K562 (cell line): Measurements from ENCODE around the gene SORCS1. TPM values are rescaled to one million over a fixed set of nuclear protein-coding genes. Genes with fewer than 3 reads are reported as not detected.

Experiments
- ATAC-seq: fragments of 200-7000 bp; cut with Tn5 transposase; 3 replicates; pipeline ENCODE4 v1.9.1; 2020; ENCODE audit warnings: moderate library complexity
- BruUV-seq: library from RNA; stranded (reverse); fragments of 400-500 nt; replicated peaks from 2 replicates; lab custom pipeline; 2021; lab: Mats Ljungman, UMichigan
- CTCF ChIA-PET: fragments of 300-600 bp; formaldehyde crosslinking; extraction: SDS; loops from one replicate; lab custom pipeline; 2021; ENCODE audit warnings: low intra/inter-chr PET ratio; lab: Yijun Ruan, JAX
- POLR2A ChIA-PET: fragments of 300-600, 350-650 bp; sonication (Branson Sonifier 250); formaldehyde crosslinking; extraction: SDS; loops from one replicate; lab custom pipeline; 2021; ENCODE audit warnings: antibody characterized with exemption, inconsistent platforms; lab: Yijun Ruan, JAX
- DNase-seq, 4 experiments: peaks; one replicate each; pipeline versions ENCODE4 v3.0.0 to v3.0.0-alpha.2; 2011 to 2018; ENCODE audit warnings: low spot score in 3 of 4, mixed read lengths in 3 of 4; ENCODE audit errors: extremely low read depth in 1 of 4
- FAIRE-seq: peaks from 2 replicates; lab custom pipeline; 2011; peaks lifted over from hg19 to GRCh38; lab: Jason Lieb, UNC
- H2AFZ ChIP-seq: 2 replicates; pipeline ENCODE4 v1.6.0; 2011; ENCODE audit warnings: low read depth, low read length, control low read depth, inconsistent platforms
- H3K27ac ChIP-seq: fragments of 200-600 bp; 3 replicates; pipeline ENCODE4 v1.8.0; 2011; ENCODE audit warnings: low read depth, mild to moderate bottlenecking, control low read depth, inconsistent platforms, low read length, moderate library complexity, mixed read lengths; ENCODE audit errors: extremely low read depth
- H3K27me3 ChIP-seq, 2 experiments: fragments of 300-600 bp in 1 of 2; 2 replicates in 1 of 2; 3 replicates in 1 of 2; pipeline versions ENCODE4 v1.6.0 to v1.8.0; 2011; ENCODE audit warnings: inconsistent platforms in 2 of 2, low read length in 2 of 2, mild to moderate bottlenecking in 1 of 2, mixed read lengths in 1 of 2, moderate library complexity in 1 of 2; ENCODE audit not compliant: control insufficient read depth in 2 of 2, insufficient read depth in 2 of 2
- H3K36me3 ChIP-seq: fragments of 300-600 bp; 3 replicates; pipeline ENCODE4 v1.8.0; 2011; ENCODE audit warnings: mild to moderate bottlenecking, low read length, inconsistent platforms; ENCODE audit not compliant: control insufficient read depth, insufficient read depth
- H3K4me1 ChIP-seq, 2 experiments: fragments of 200-600 bp in 1 of 2; replicated peaks in 1 of 2; 2 replicates in 1 of 2; 3 replicates in 1 of 2; pipeline versions ENCODE4 v1.5.1 to v1.8.0; 2011; ENCODE audit warnings: inconsistent platforms in 2 of 2, low read length in 2 of 2, mild to moderate bottlenecking in 1 of 2, mixed read lengths in 1 of 2, moderate library complexity in 1 of 2; ENCODE audit not compliant: control insufficient read depth in 2 of 2, insufficient read depth in 2 of 2
- H3K4me2 ChIP-seq: 2 replicates; pipeline ENCODE4 v1.6.1; 2011; ENCODE audit warnings: low read length, control low read depth, inconsistent platforms, mixed read lengths; ENCODE audit not compliant: insufficient read depth
- H3K4me3 ChIP-seq: fragments of 200-600 bp; sonication (generic), shearing (Covaris generic); 2 replicates; pipeline ENCODE4 v1.5.1; 2016; ENCODE audit warnings: control low read depth, inconsistent platforms
- H3K79me2 ChIP-seq: fragments of 200-600 bp; 3 replicates; pipeline ENCODE4 v1.8.0; 2011; ENCODE audit warnings: low read length, inconsistent platforms; ENCODE audit not compliant: control insufficient read depth, insufficient read depth
- H3K9ac ChIP-seq, 2 experiments: 2 replicates each; pipeline versions ENCODE4 v1.6.0 to v1.6.1; 2011; ENCODE audit warnings: low read depth in 2 of 2, low read length in 2 of 2, control low read depth in 1 of 2, inconsistent platforms in 1 of 2, mild to moderate bottlenecking in 1 of 2, mixed read lengths in 1 of 2; ENCODE audit not compliant: insufficient read depth in 1 of 2
- H3K9me1 ChIP-seq: one replicate; pipeline ENCODE4 v1.6.0; 2011; ENCODE audit warnings: inconsistent platforms, mild to moderate bottlenecking, low read length, moderate library complexity; ENCODE audit not compliant: control insufficient read depth, insufficient read depth
- H3K9me3 ChIP-seq: replicated peaks from 2 replicates; pipeline ENCODE4 v1.5.1; 2011; ENCODE audit warnings: low read depth, low read length, inconsistent platforms; ENCODE audit not compliant: control insufficient read depth, insufficient read depth
- H4K20me1 ChIP-seq: replicated peaks from 2 replicates; pipeline ENCODE4 v1.6.1; 2011; ENCODE audit warnings: low read length, inconsistent platforms, mixed read lengths; ENCODE audit not compliant: control insufficient read depth, insufficient read depth
- ATF1 ChIP-seq, 2 experiments: fragments of 450-650 bp in 1 of 2; IDR thresholded peaks; 2 replicates each; pipeline ENCODE4 v1.6.1; 2016; ENCODE audit warnings: missing compliant biosample characterization in 1 of 2, missing genetic modification characterization in 1 of 2
- CAMTA2 ChIP-seq: fragments of 250-450 bp; sonication (Bioruptor Pico); conservative IDR thresholded peaks from 2 replicates; pipeline ENCODE4 v1.5.1; 2022
- CXXC5 ChIP-seq: fragments of 250-450 bp; sonication (Bioruptor Pico); IDR thresholded peaks from 2 replicates; pipeline ENCODE4 v1.8.0; 2022; ENCODE audit warnings: inconsistent platforms, mild to moderate bottlenecking, moderate library complexity
- DMBX1 ChIP-seq: fragments of 250-450 bp; sonication (Bioruptor Pico); IDR thresholded peaks from 2 replicates; pipeline ENCODE4 v1.8.0; 2022; ENCODE audit warnings: inconsistent platforms, mild to moderate bottlenecking, moderate library complexity, borderline replicate concordance
- GATAD2A ChIP-seq: fragments of 450-650 bp; IDR thresholded peaks from 2 replicates; pipeline ENCODE4 v1.6.1; 2017
- MBD2 ChIP-seq: sonication (generic); IDR thresholded peaks from 2 replicates; pipeline ENCODE4 v1.6.1; 2016; ENCODE audit warnings: low read depth, borderline replicate concordance
- MCM3 ChIP-seq: fragments of 450-650 bp; IDR thresholded peaks from 2 replicates; pipeline ENCODE4 v1.6.1; 2016
- NCOA1 ChIP-seq: fragments of 450-650 bp; IDR thresholded peaks from 2 replicates; pipeline ENCODE4 v1.6.1; 2016; ENCODE audit warnings: low read depth
- POLR2H ChIP-seq: IDR thresholded peaks from 2 replicates; pipeline ENCODE4 v1.6.1; 2016; ENCODE audit warnings: missing genetic modification characterization, low read depth, mild to moderate bottlenecking, control low read depth, missing compliant biosample characterization, moderate library complexity
- SRSF7 ChIP-seq: fragments of 200-400 bp; formaldehyde crosslinking; optimal IDR thresholded peaks from 2 replicates; pipeline ENCODE3; 2017; ENCODE audit warnings: mild to moderate bottlenecking, low read depth, low read length
- ZBTB8A ChIP-seq: fragments of 450-650 bp; IDR thresholded peaks from 2 replicates; pipeline ENCODE4 v1.6.1; 2018; ENCODE audit warnings: mild to moderate bottlenecking, moderate library complexity; ENCODE audit not compliant: partially characterized antibody
- ZFP1 ChIP-seq: fragments of 450-650 bp; formaldehyde crosslinking; IDR thresholded peaks from 2 replicates; pipeline ENCODE4 v1.4.0; 2020; ENCODE audit warnings: mild to moderate bottlenecking, mixed read lengths
- ZNF124 ChIP-seq: sonication (generic); formaldehyde crosslinking; IDR thresholded peaks from 2 replicates; pipeline ENCODE4 v1.8.1; 2022; ENCODE audit warnings: missing genetic modification reagents
- ZNF24 ChIP-seq: fragments of 450-650 bp; IDR thresholded peaks from 2 replicates; pipeline ENCODE4 v1.6.1; 2016
- WGBS: fragments of 100-300 bp; shearing (Covaris generic); methylation state at CpG from one replicate; pipeline ENCODE4 v1.1.6; 2016; ENCODE audit warnings: low coverage, mixed read lengths; ENCODE audit not compliant: insufficient coverage; ENCODE audit errors: missing lambda C conversion rate; 5-methylcytosine and 5-hydroxymethylcytosine counted together
- in situ Hi-C: fragments of 300-500 bp; cut with MboI; formaldehyde crosslinking; loops from 4 replicates; pipeline ENCODE4 v1.15.0; 2018; ENCODE audit warnings: inconsistent platforms, mixed read lengths
- intact Hi-C: fragments of 100-400 bp; cut with micrococcal nuclease; formaldehyde crosslinking; loops from 2 replicates; pipeline ENCODE4 v1.14.2; 2022
- polyA plus RNA-seq, 8 experiments: library from polyadenylated mRNA; depleted of rRNA in 4 of 8; stranded (reverse) in 5 of 8; unstranded in 3 of 8; fragments of >200 nt; fragmentation: Nextera tagmentation in 2 of 8; fragmentation: Illumina TruSeq in 1 of 8; extraction: Ambion mirVana in 2 of 8; extraction: Trizol in 1 of 8; gene quantifications; 2 replicates each; pipeline versions ENCODE4 v1.2.1 to v1.2.3, GENCODE V29; 2011 to 2014; ENCODE audit warnings: inconsistent platforms in 1 of 8, missing spikeins in 1 of 8
- total RNA-seq, 7 experiments: library from RNA; depleted of rRNA in 6 of 7; stranded (reverse); fragments of >200 nt in 6 of 7; fragmentation: Illumina TruSeq in 2 of 7; extraction: Trizol in 2 of 7; gene quantifications; 2 replicates each; pipeline versions ENCODE4 v1.2.1 to v1.2.3, GENCODE V29; 2011 to 2021; ENCODE audit warnings: low replicate concordance in 1 of 7
- TF ChIP-seq, protein P1 (sequence below): fragments of 450-650 bp; formaldehyde crosslinking; IDR thresholded peaks from 2 replicates; pipeline ENCODE4 v1.4.0; 2020; ENCODE audit warnings: mild to moderate bottlenecking, moderate library complexity
- TF ChIP-seq, protein P2 (sequence below): fragments of 450-650 bp; IDR thresholded peaks from 2 replicates; pipeline ENCODE4 v1.7.1; 2018; ENCODE audit warnings: mild to moderate bottlenecking, low read depth; ENCODE audit not compliant: partially characterized antibody

The SORCS1 gene
- total and polyA plus RNA-seq, 9 of the 15 experiments (the other 6 are each of a cell fraction or from before 2014, with no cell fraction given): 1.5 to 3.9 (median 2.7) TPM

DNA sequence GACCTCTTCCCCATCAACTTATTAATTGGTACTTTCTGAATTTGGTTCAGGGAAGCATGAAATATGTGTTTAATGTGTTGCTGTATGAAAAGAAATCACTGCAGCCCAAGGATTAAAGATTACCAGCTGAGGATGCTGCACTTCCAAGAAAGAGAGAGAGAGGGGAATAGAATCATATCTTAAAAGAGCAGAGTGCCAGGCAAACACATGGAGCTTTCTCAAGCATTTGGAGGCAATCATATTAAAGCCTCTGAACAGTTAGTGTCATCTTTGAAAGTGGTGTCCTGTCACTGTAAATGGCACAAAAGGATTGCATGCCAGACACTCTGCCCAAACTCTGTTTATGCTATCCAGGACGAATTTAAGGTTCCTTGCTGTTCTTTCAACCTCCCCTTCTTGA, 386.7 kb downstream of the SORCS1 start:
- no peaks in the 10 kb centered on the region; a peak in 1 of 5 replicates for H3K27me3 ChIP-seq
- DNase-seq (no peak), FAIRE-seq (no peak), ATAC-seq (no peak)
- CTCF ChIA-PET: no interaction called here
- no peaks in the 10 kb centered on the region for H3K9me3 ChIP-seq
- no peak overlapping the region for H3K4me2 ChIP-seq
- TF ChIP-seq SRSF7 (no peak), ZNF124 (no peak), CAMTA2 (CRISPR knock-in tag) (no peak), MCM3 (no peak), NCOA1 (no peak), ZNF24 (no peak), MBD2 (no peak), POLR2H (tag) (no peak), GATAD2A (no peak), ZBTB8A (no peak), CXXC5 (CRISPR knock-in tag) (no peak), ZFP1 (no peak), DMBX1 (CRISPR knock-in tag) (no peak), ATF1 (CRISPR knock-in tag; IDR thresholded peaks at IDR 0.05) (no peak), ATF1 (tag; IDR thresholded peaks at IDR 0.05) (no peak)
- TF ChIP-seq, protein P1, sequence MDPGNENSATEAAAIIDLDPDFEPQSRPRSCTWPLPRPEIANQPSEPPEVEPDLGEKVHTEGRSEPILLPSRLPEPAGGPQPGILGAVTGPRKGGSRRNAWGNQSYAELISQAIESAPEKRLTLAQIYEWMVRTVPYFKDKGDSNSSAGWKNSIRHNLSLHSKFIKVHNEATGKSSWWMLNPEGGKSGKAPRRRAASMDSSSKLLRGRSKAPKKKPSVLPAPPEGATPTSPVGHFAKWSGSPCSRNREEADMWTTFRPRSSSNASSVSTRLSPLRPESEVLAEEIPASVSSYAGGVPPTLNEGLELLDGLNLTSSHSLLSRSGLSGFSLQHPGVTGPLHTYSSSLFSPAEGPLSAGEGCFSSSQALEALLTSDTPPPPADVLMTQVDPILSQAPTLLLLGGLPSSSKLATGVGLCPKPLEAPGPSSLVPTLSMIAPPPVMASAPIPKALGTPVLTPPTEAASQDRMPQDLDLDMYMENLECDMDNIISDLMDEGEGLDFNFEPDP (CRISPR knock-in tag): no peak
- TF ChIP-seq, protein P2, sequence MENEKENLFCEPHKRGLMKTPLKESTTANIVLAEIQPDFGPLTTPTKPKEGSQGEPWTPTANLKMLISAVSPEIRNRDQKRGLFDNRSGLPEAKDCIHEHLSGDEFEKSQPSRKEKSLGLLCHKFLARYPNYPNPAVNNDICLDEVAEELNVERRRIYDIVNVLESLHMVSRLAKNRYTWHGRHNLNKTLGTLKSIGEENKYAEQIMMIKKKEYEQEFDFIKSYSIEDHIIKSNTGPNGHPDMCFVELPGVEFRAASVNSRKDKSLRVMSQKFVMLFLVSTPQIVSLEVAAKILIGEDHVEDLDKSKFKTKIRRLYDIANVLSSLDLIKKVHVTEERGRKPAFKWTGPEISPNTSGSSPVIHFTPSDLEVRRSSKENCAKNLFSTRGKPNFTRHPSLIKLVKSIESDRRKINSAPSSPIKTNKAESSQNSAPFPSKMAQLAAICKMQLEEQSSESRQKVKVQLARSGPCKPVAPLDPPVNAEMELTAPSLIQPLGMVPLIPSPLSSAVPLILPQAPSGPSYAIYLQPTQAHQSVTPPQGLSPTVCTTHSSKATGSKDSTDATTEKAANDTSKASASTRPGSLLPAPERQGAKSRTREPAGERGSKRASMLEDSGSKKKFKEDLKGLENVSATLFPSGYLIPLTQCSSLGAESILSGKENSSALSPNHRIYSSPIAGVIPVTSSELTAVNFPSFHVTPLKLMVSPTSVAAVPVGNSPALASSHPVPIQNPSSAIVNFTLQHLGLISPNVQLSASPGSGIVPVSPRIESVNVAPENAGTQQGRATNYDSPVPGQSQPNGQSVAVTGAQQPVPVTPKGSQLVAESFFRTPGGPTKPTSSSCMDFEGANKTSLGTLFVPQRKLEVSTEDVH: no peak
- TF ChIP-seq, all 486 proteins: peak for 0
- no peaks in the 10 kb centered on the region for H3K9me1 ChIP-seq
- in situ Hi-C loops: no loop called here
- H4K20me1 ChIP-seq: no peaks in the 10 kb centered on the region
- H2AFZ ChIP-seq: no peak overlapping the region
- no peaks in the 10 kb centered on the region for H3K79me2 ChIP-seq
- no TSS peak for BruUV-seq
- no peak overlapping the region for H3K27ac ChIP-seq
- no peaks in the 10 kb centered on the region for H3K36me3 ChIP-seq
- WGBS: 0% methylated on average over 1 of the region's 1 CpG
- intact Hi-C loops: no loop called here
- POLR2A ChIA-PET: no interaction called here
- no peak overlapping the region for H3K9ac ChIP-seq
- H3K4me3 ChIP-seq: no peak overlapping the region
- no peaks in the 10 kb centered on the region for H3K4me1 ChIP-seq
